ENCODE data around the gene NDUFB4.

The NDUFB4 gene

DNA sequence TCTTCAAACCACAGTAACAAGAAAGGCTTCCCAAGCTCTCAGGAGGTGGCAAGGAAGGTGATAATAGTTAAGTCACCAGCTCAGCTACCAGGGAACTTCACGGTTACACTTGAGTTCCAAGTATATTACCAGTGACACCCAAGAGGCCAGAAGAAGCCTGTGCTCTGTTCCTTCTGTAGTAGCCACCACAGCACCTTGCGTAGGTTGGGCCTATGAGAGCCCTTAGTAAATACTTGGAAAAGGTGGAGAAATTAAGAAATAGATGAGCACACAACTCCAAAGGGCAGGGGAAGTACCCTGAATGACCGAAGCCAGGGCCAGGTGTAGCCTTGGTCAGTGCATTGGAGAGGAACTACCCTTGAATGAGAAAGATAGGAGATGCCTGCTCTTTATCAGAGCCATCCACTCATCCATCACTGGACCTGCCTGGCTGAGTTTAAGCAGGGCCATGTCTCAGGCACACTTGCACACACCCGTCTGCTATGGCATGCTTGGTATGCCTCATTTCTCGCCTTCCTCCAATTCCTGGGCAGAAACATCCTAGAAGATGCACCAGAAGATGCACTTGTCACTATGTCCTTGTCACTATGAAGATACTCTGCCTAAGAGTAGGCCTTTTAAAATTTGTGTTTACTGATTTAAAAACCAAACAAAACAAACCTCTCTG is 32.6 kb upstream of the NDUFB4 start:
- CTCF ChIA-PET = interaction anchor here (1.4 kb wide), 1 partner anchor 231 kb away, joined by 4 read pairs; no protein-coding TSS in a partner anchor
- H3K27ac ChIP-seq = no peak overlapping the region
- no peak for DNase-seq (ENCODE audit: low spot score)
- POLR2A ChIA-PET (ENCODE audit: low non-redundant PET) = no interaction called here
- TF ChIP-seq, protein P1, sequence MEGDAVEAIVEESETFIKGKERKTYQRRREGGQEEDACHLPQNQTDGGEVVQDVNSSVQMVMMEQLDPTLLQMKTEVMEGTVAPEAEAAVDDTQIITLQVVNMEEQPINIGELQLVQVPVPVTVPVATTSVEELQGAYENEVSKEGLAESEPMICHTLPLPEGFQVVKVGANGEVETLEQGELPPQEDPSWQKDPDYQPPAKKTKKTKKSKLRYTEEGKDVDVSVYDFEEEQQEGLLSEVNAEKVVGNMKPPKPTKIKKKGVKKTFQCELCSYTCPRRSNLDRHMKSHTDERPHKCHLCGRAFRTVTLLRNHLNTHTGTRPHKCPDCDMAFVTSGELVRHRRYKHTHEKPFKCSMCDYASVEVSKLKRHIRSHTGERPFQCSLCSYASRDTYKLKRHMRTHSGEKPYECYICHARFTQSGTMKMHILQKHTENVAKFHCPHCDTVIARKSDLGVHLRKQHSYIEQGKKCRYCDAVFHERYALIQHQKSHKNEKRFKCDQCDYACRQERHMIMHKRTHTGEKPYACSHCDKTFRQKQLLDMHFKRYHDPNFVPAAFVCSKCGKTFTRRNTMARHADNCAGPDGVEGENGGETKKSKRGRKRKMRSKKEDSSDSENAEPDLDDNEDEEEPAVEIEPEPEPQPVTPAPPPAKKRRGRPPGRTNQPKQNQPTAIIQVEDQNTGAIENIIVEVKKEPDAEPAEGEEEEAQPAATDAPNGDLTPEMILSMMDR (conservative IDR thresholded peaks at IDR 0.05; ENCODE audit: low read depth) = no peak

DNA sequence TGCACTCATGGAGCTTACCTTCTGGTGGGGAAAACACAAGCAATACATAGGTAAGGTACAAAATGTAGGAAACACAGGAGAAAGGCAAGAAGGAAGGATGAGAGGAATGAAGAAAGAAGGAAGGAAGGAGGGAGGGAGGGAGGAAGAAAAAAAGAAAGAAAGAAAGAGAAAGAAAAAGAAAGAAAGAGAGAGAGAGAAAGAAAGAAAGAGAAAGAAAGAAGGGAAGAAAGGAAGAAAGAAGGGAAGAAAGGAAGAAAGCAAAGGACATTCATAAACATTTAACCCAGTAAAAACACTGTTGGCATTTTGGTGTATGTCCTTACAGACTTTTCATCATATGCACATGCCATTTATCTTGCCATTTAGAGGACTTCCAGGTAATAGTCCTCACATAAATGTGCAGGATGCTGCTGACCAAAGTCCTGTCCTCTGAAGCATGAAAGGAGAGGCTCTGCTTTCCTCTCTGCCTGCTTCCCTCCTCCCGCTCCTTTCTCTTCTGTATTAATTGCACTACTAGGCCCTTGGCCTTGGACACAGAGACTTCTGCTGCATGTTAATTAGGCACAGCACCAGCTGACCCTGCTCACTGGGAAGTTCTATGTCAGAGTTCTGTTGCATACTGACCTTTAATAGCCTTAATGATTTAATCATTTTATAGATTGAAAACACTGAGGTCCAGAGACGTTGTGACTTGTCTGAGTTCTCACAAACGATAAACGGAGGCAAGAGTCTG is 29.7 kb upstream of the NDUFB4 start:
- no peak for DNase-seq (ENCODE audit: low spot score)
- no peak overlapping the region for H3K27ac ChIP-seq
- ChIA-PET CTCF (interaction anchor here (0.6 to 1.5 kb wide), 5 partner anchors 8 to 793 kb away, joined by 3 to 7 read pairs (median 3); no protein-coding TSS in a partner anchor), POLR2A (ENCODE audit: low non-redundant PET) (no interaction called here)
- TF ChIP-seq, protein P1 (conservative IDR thresholded peaks at IDR 0.05; ENCODE audit: low read depth) = no peak

DNA sequence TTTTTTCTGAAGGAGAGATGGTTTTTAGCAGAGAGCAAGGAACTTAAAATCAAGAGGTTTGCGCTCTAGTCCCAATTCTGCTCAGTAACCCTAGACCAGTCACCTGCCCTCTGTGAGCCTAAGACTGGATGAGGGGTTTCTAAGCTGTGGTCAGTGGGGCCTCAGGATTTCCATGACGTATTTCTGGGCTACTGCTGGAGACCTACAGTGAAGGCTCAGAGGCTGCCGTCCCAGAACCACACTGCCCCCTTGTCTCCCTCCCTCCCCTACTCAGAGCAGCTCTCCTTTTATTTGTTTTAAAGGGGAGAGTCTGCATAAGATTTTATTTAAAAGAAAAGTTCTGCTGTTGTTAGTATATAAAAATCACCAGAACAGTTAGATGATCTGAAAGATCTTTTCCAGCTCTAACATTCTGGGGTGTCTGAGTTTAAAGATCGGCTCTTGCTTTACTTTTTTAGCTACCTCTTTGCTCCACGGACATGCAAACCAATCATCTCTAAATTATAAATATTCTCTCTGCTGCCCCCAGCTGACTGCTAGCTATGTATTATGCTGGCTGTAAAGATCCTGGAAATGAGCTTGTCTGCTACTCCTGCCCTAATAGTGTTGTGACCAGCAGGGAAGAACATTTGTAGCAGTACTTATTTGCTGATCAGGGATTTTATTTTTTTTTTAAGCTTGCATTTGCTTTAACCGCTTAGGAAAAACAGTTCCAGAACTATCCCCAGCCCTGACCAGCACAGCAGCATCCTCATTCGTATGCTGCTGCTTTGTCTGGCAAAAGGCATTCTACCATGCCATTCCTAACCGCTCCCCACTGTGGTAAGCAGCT is 28.6 kb upstream of the NDUFB4 start:
- ChIA-PET CTCF (interaction anchor here (0.5 to 1.5 kb wide), 9 partner anchors 8 to 436 kb away, joined by 3 to 7 read pairs (median 4); no protein-coding TSS in a partner anchor), POLR2A (ENCODE audit: low non-redundant PET) (no interaction called here)
- no peak overlapping the region for H3K27ac ChIP-seq
- TF ChIP-seq, protein P1 (conservative IDR thresholded peaks at IDR 0.05; ENCODE audit: low read depth) = peak; percentile 37
- DNase-seq (ENCODE audit: low spot score) = no peak

DNA sequence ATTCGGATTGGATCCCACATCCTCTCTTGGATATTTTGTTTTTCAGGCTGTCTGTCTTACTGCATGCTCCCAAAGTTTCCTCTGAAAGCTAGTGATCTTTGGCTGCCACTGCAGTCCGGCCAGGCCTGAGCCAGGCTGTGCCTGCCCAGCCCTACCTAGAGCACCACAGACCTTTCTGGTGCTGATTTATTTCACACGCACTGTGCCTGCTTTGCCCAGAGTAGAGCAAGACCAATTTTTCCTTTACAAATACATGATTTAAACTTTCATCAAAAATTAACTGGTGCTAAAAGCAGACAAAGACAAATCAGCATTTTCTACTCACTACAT is 28.0 kb upstream of the NDUFB4 start:
- ChIA-PET CTCF (interaction anchor here (0.5 to 1.3 kb wide), 5 partner anchors 9 to 233 kb away, joined by 3 to 5 read pairs (median 4); no protein-coding TSS in a partner anchor), POLR2A (ENCODE audit: low non-redundant PET) (no interaction called here)
- H3K27ac ChIP-seq = no peak overlapping the region
- TF ChIP-seq, protein P1 (conservative IDR thresholded peaks at IDR 0.05; ENCODE audit: low read depth) = no peak
- no peak for DNase-seq (ENCODE audit: low spot score)

DNA sequence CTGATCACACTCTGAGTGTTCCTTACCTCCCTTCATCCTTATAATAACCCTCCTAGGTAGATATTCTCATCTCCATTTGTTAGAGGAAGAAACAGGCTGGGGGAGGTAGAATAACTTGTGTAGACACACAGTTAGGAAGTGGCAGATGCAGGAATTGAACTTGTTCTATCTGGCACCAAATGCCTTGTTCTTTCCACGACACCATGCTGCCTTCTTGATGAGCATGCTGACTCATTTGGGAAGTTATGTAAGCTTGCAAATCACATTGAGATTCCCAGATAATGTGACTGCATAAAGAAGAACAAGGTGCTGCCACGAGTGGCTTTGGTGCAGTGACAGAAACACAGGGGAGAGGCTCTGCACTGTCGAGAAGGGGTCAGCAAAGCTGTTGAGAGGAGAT is 27.5 kb upstream of the NDUFB4 start:
- POLR2A ChIA-PET (ENCODE audit: low non-redundant PET) = no interaction called here
- CTCF ChIA-PET = no interaction called here
- no peak for DNase-seq (ENCODE audit: low spot score)
- no peak overlapping the region for H3K27ac ChIP-seq
- TF ChIP-seq, protein P1 (conservative IDR thresholded peaks at IDR 0.05; ENCODE audit: low read depth) = no peak

Data from RWPE1 (cell line).